Ramos (cell line): ENCODE results near the gene CACNA1A.
"Not testable (repeated sequence)": the region's sequence is repeated elsewhere in the genome, so short reads cannot be mapped to it uniquely, and the experiment has no call there.

ENCODE experiments used
- in situ Hi-C: fragments of 300-500 bp; cut with MboI; formaldehyde crosslinking; loops from one replicate; pipeline ENCODE4 v1.14.3; 2022; ENCODE audit warnings: low sequenced_read_pairs; ENCODE audit not compliant: unreplicated experiment

CACNA1A gene

DNA sequence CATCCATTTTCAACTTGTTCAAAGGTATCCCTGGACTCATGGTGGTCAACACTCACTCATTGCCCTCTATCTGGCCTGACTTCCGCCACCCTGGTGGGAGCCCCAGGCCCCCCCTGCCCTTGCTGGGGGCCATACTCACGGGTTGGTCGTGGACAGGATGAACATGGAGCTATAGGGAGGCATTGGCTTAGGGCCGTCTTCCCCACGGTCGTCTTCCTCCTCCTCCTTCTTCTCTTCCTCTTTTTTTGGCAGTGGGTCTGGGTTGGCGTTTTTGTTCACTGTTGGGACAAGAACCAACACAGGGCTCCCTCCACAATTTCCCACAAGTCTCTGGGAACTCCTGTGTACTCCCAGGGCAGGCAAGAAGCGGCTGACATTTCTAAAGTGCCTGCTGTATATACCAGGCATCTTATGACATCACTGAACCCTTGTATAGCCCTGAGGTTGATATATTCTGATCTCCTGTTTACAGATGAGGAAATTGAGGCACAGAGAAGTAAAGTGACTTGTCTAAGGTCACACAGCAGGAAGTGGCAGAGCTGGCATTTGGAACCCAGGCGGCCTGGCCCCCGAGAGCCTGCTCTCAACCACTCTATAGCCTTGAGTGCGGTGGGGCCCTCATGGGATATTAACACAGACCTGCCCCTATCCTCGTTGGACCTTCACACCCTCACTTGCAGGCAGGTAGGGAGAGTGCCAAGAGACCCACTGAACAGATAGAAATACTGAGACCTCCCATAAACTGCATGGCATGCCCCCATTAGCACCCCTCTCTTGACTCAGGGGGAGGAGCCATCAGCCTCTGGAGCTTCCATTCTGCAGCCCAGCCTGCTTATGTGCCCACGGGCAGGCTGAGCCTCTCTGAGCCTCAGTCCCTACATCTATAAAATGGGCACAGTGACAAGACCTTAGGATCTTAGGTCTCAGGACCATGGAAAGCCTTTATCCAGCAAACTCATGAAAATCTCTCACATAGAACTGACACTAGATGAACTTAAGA, 221.1 kb downstream of the CACNA1A start:
- in situ Hi-C loops, result no loop called here

GRCh38 chr19:13283871-13284270, 222.4 kb downstream of the CACNA1A start:
- in situ Hi-C loops, result no loop called here

DNA sequence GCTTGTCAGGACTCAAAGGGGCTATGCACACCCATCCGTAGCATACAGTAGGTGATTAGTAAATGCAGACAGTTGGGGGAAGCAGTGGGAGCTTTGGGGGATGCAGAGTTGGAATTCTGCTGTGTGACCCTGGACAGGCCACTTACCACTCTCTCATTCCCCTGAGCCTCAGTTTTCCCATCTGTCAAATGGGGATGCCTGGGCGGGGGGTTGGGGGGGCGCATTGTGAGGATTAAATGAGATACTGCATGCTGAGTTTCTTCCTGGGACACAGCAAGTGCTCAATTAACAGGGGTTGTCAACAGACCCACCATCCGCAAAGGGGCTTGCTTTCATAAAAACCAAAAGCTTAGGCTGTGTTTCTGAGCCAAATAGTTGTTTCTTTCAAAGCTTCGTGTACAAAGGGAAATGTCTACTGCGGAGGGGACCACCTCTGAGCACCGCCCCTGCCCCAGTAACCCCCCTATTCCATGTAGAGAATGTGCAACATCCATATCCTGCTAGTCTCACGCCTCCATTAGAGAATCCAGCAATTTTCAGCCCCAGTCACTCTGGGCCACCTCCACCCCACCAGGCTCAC, 223.7 kb downstream of the CACNA1A start:
- in situ Hi-C loops, result no loop called here

- in situ Hi-C loops, result no loop called here
Observed at GRCh38 chr19:13281567-13282291, 224.6 kb downstream of the CACNA1A start.

- in situ Hi-C loops, result loop anchor here (5.0 to 10.0 kb wide), 4 partner anchors 155 to 798 kb away; partner anchors contain the start of genes MISP3 and NANOS3
Observed at GRCh38 chr19:13277104-13277809, 229.0 kb downstream of the CACNA1A start.

- in situ Hi-C loops, result loop anchor here (5.0 to 10.0 kb wide), 4 partner anchors 157 to 800 kb away; partner anchors contain the start of genes MISP3 and NANOS3
Observed at GRCh38 chr19:13275016-13275722, 231.1 kb downstream of the CACNA1A start.

- in situ Hi-C loops, result loop anchor here (10.0 kb wide), 2 partner anchors 604 to 804 kb away; partner anchors contain the start of genes MISP3 and NANOS3
Observed at GRCh38 chr19:13270514-13271105, 235.7 kb downstream of the CACNA1A start.

DNA sequence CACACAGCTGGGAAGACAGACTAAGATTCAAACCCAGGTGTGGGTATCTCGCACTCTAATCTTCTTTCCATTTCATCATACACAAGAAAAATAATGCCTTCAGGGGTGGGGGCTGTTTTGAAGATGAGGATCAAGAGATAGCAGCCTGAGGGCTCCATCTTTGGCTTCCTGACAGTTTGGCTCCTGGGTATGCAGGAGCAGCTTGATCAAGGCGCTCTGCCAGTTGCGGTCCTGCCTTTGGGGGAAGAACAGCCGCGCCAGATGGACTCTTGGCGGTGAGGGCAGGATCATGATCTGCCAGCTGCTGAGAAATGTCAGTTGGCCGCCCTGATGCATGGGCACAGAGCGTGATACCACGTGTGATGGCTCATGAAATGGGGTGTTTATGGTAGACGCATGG, 236.9 kb downstream of the CACNA1A start:
- in situ Hi-C loops, result loop anchor here (10.0 kb wide), 1 partner anchor 295 kb away; no protein-coding TSS in a partner anchor

DNA sequence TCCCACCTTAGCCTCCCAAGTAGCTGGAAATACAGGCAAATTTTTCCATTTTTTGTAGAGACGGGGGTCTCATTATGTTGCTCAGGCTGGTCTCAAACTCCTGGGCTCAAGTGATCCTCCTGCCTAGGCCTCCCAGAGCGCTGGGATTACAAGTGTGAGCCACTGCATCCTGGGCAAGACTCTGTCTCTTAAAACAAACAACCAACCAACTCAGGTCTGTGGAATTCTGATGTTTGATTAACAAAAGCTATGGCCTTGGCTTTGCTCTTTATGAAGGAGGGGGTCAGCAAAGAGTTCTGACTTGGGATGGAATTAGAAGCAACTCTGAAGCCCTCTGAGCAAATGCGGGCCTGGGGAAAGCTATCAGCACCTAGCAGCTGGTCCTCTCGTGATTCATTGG, 238.4 kb downstream of the CACNA1A start:
- in situ Hi-C loops, result loop anchor here (10.0 kb wide), 1 partner anchor 293 kb away; no protein-coding TSS in a partner anchor

DNA sequence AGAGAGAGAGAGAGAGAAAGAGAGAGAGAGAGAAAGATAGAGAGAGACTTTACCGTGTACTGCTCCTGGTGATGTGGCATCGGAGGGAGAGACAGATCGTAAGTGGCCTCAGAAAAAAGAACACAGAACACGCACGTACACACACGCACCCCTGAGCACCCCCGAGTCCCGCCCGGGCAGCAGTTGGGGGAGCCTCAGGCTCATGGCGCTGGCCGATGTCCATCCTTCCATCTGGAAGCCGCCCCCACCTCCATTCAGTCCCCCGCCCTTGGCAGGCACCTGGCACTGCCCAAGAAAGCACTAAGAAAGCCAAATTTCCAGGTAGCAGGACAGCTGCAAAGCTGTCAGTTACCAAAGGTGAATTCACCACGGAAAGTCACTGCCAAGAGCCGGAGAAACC, 239.1 kb downstream of the CACNA1A start:
- in situ Hi-C loops, result loop anchor here (10.0 kb wide), 1 partner anchor 292 kb away; no protein-coding TSS in a partner anchor

DNA sequence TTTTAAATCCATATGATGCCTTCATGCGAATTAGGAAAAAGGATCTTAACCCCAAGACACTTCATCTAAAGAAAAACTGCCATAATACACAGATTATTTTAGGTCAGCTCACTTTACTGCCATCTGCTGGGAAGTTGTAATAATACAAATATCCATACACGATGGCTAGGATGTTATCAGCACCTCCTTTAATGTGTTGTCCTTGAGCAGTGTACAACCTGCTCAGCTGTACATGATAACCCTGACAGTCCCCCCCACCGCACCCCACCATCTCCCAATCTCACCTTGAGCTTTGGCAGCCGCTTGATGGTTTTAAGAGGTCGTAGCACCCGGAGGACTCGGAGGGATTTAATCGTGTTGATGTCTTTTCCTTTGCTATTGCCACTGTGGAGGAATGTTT, 243.8 kb downstream of the CACNA1A start:
- in situ Hi-C loops, result loop anchor here (10.0 kb wide), 1 partner anchor 288 kb away; no protein-coding TSS in a partner anchor

DNA sequence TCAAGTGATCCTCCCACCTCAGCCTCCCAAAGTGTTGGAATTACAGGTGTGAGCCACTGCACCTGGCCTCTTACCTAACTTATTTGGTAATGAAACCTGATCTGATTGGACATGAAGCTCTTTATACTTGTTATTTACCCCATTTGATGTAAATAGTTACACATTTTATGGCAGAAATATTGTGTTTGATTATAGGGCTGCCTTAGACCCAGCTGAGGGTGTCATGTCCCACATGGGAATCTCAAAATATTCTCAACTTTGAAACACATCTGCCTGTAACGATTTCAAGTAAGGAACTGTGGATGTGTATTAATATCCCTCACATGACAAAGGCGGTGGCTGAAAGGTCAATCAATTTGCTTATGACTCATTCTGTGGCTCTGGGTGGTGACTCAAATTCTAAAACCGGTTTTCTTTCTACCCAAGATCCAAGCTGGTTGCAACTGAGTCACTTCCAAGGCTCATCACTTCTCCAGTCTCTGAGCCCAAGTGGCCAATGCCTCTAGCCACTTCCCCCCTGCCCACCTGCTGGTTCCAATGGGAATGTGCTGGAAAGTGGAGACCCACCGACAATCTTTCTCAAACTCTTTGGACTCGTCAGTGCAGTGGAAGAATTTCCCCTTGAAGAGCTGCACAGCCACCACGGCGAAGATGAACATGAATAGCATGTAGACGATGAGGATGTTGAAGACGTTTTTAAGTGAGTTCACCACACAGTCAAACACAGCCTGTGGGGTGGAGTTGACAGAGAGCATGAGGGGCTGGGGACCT, 245.2 kb downstream of the CACNA1A start:
- in situ Hi-C loops, result loop anchor here (10.0 kb wide), 1 partner anchor 286 kb away; no protein-coding TSS in a partner anchor

DNA sequence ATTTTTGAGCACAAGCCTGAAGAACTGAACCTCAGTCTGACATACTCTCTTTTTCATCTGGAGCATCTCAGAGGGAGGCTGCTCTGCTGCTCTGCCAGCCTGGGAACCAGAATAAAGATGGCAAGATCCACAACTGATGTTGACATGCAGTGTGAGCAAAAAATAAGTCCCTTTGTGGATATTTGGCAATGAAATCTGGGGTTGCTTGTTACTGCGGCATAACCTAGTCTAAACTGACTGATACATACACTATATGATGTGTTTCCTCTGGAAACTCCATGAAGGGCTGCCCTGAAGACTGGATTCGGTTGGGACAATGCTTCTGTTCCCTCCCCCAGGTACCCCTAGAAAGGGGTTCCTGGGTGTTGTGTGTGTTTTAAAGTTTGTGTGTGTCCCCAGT, 249.4 kb downstream of the CACNA1A start:
- in situ Hi-C loops, result no loop called here

- in situ Hi-C loops, result not testable (repeated sequence)
Observed at GRCh38 chr19:13256398-13256797, 249.9 kb downstream of the CACNA1A start.

GRCh38 chr19:13255719-13256059, 250.6 kb downstream of the CACNA1A start:
- in situ Hi-C loops, result no loop called here

DNA sequence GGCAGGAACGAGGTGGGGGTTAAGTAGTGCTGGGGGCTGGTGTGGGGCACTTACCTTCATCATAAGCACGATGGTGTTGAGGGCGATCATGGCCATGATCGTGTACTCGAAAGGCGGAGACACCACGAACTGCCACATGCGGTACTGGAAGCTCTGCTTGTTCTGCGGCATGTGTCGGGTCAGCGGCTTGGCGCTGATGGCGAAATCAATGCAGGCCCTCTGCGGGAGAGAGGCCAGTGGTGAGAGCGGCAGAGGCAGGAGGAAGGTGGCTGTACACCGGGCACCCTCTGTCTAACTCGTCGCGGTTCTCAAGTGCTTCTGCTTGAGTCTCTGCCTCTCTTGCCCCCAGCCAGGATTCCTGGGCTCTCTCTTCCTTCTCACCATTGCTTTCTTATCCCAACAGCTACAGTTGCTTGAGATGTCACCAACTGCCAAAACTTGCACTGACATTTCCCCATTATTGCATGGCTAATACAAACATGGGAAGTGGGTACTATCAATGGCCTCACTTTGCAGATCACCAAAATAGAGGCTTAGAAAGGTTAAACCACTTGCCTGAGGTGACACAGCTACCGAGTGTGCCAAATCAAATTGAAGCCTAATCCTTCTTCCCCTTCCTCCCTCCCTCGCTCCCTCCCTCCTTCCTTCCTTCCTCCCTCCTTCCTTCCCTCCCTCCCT, 251.1 kb downstream of the CACNA1A start:
- in situ Hi-C loops, result no loop called here

DNA sequence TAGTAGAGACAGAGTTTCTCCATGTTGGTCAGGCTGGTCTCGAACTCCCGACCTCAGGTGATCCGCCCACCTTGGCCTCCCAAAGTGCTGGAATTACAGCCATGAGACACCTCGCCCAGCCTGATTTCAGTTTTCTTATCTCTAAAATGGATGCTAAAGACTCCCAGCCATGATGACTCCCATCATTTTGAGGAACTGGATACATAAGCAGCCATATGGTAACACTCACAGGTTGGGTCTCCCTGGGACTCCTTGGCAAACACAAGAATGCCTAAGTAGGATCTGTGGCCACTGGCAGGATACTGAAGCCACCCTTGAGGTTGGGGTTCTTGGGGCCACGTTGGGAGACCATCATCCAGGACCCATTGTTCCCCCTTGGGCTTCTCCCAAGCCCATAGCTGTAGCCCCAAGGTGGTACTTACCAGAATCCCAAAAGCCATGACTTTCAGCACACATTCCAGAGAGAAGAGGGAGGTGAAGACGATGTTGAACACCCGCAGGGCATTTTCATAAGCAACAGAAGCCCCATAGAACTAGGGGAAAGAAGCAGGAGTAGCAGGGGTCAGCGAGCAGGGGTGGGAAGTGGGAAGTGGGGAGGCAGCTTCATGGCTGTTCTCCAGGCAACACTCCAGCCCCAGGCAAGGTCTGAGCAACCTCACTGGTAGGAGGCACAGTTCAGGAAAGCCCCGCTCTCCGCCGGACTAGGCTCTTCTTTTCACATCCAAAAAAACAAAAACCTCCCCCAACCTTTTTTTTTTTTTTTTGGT, 253.5 kb downstream of the CACNA1A start:
- in situ Hi-C loops, result no loop called here
